GM23338 (cell line): ENCODE measurements around the gene NT5C2. TPM values are rescaled to one million over a fixed set of nuclear protein-coding genes. Genes with fewer than 3 reads are reported as not detected.

Experiments
- ATAC-seq: fragments of 200-7000 bp; cut with Tn5 transposase; 3 replicates; pipeline ENCODE4 v1.9.1; 2020
- DNase-seq: peaks from one replicate; pipeline ENCODE4 v3.0.0-alpha.2; 2015; ENCODE audit warnings: low spot score
- H2AFZ ChIP-seq: fragments of 200-600 bp; sonication (generic); 2 replicates; pipeline ENCODE4 v1.8.0; 2016; ENCODE audit warnings: antibody characterized with exemption, mild to moderate bottlenecking, moderate library complexity
- H3F3A ChIP-seq: fragments of 200-600 bp; sonication (generic); replicated peaks from 2 replicates; pipeline ENCODE4 v1.8.0; 2017; ENCODE audit warnings: antibody characterized with exemption, mixed run types, low read depth
- H3K27ac ChIP-seq: fragments of 200-600 bp; sonication (generic); 2 replicates; pipeline ENCODE4 v1.6.1; 2016; ENCODE audit warnings: low read depth
- H3K27me3 ChIP-seq: fragments of 200-600 bp; sonication (generic); 2 replicates; pipeline ENCODE4 v1.8.0; 2016; ENCODE audit warnings: mild to moderate bottlenecking, mixed run types, moderate library complexity; ENCODE audit not compliant: insufficient read depth
- H3K36me3 ChIP-seq: fragments of 200-600 bp; sonication (generic); 2 replicates; pipeline ENCODE4 v1.8.0; 2016; ENCODE audit warnings: mild to moderate bottlenecking; ENCODE audit not compliant: insufficient read depth
- H3K4me1 ChIP-seq: fragments of 200-600 bp; sonication (generic); 2 replicates; pipeline ENCODE4 v1.8.0; 2016; ENCODE audit warnings: mild to moderate bottlenecking, moderate library complexity; ENCODE audit not compliant: insufficient read depth
- H3K4me2 ChIP-seq: fragments of 200-600 bp; sonication (generic); 2 replicates; pipeline ENCODE4 v1.7.1; 2017; ENCODE audit warnings: mixed run types
- H3K4me3 ChIP-seq: fragments of 200-600 bp; sonication (generic); 2 replicates; pipeline ENCODE4 v1.6.1; 2016; ENCODE audit warnings: mixed run types
- H3K79me2 ChIP-seq: fragments of 200-600 bp; sonication (generic); replicated peaks from 2 replicates; pipeline ENCODE4 v1.8.0; 2017; ENCODE audit warnings: mild to moderate bottlenecking; ENCODE audit not compliant: insufficient read depth
- H3K9me2 ChIP-seq: fragments of 200-600 bp; sonication (generic); 2 replicates; pipeline ENCODE4 v1.8.0; 2017; ENCODE audit not compliant: insufficient read depth
- H4K20me1 ChIP-seq: fragments of 200-600 bp; sonication (generic); replicated peaks from 2 replicates; pipeline ENCODE4 v1.8.0; 2017; ENCODE audit warnings: mild to moderate bottlenecking; ENCODE audit not compliant: insufficient read depth
- H3K27ac Mint-ChIP-seq: 2 replicates; pipeline ENCODE4 v1.8.0; 2020; ENCODE audit warnings: inconsistent platforms, mild to moderate bottlenecking, moderate library complexity, mixed read lengths
- H3K27me3 Mint-ChIP-seq: 3 replicates; pipeline ENCODE4 v1.8.0; 2022; ENCODE audit warnings: low read depth, mild to moderate bottlenecking, moderate library complexity, mixed read lengths, inconsistent platforms; ENCODE audit not compliant: insufficient read depth, poor library complexity
- H3K36me3 Mint-ChIP-seq: 3 replicates; pipeline ENCODE4 v1.8.0; 2021; ENCODE audit warnings: low read depth, mild to moderate bottlenecking, inconsistent platforms, moderate library complexity, mixed read lengths
- H3K4me1 Mint-ChIP-seq: 3 replicates; pipeline ENCODE4 v1.8.0; 2020; ENCODE audit warnings: mild to moderate bottlenecking, inconsistent platforms, mixed read lengths
- H3K4me3 Mint-ChIP-seq: 3 replicates; pipeline ENCODE4 v1.8.0; 2021; ENCODE audit warnings: moderate library complexity, mild to moderate bottlenecking, inconsistent platforms, mixed read lengths
- H3K9me3 Mint-ChIP-seq: 3 replicates; pipeline ENCODE4 v1.8.0; 2020; ENCODE audit warnings: moderate library complexity, mild to moderate bottlenecking, inconsistent platforms, mixed read lengths
- EZH2 ChIP-seq: fragments of 200-600 bp; sonication (generic); IDR thresholded peaks from one replicate; pipeline ENCODE4 v1.8.0; 2017; ENCODE audit warnings: antibody characterized with exemption, mild to moderate bottlenecking, low read depth; ENCODE audit not compliant: unreplicated experiment
- EZH2phosphoT487 ChIP-seq: fragments of 200-600 bp; sonication (generic); IDR thresholded peaks from one replicate; pipeline ENCODE4 v1.8.1; 2018; ENCODE audit warnings: antibody characterized with exemption; ENCODE audit not compliant: unreplicated experiment
- NANOG ChIP-seq: IDR thresholded peaks from 2 replicates; pipeline ENCODE4 v1.6.1; 2016; ENCODE audit warnings: antibody characterized with exemption, borderline replicate concordance
- POLR2AphosphoS5 ChIP-seq: IDR thresholded peaks from 2 replicates; pipeline ENCODE4 v1.6.1; 2016; ENCODE audit warnings: antibody characterized with exemption, low read depth
- ZNF331 ChIP-seq: fragments of 250-450 bp; sonication (Bioruptor Pico); IDR thresholded peaks from 2 replicates; pipeline ENCODE4 v1.5.0; 2020; ENCODE audit warnings: low read depth, mild to moderate bottlenecking, moderate library complexity
- ZNF462 ChIP-seq: fragments of 250-450 bp; sonication (Bioruptor Pico); IDR thresholded peaks from 2 replicates; pipeline ENCODE4 v1.5.0; 2020; ENCODE audit warnings: mild to moderate bottlenecking, moderate library complexity
- polyA plus RNA-seq: library from polyadenylated mRNA; unstranded; fragments of >200 nt; fragmentation: Nextera tagmentation; extraction: Ambion mirVana; gene quantifications from 2 replicates; pipeline ENCODE4 v1.2.1, GENCODE V29; 2016
- total RNA-seq: library from RNA; depleted of rRNA; stranded (reverse); fragments of >200 nt; shearing (Covaris generic); gene quantifications from 2 replicates; pipeline ENCODE4 v1.2.3, GENCODE V29; 2014
- TF ChIP-seq, protein P1 (sequence below): IDR thresholded peaks from 2 replicates; pipeline ENCODE4 v1.6.1; 2016; ENCODE audit warnings: antibody characterized with exemption
- TF ChIP-seq, protein P2 (sequence below), 2 experiments: fragments of 200-600 bp in 1 of 2; sonication (generic) in 1 of 2; conservative IDR thresholded peaks; 2 replicates each; pipeline versions ENCODE4 v1.5.1 to v1.6.1; 2016 to 2017; ENCODE audit warnings: antibody characterized with exemption in 2 of 2, low read depth in 2 of 2, mild to moderate bottlenecking in 2 of 2, moderate library complexity in 1 of 2

The NT5C2 gene
- total and polyA plus RNA-seq, 2 experiments from 2014 or later, result 33.9 to 85.4 TPM

DNA sequence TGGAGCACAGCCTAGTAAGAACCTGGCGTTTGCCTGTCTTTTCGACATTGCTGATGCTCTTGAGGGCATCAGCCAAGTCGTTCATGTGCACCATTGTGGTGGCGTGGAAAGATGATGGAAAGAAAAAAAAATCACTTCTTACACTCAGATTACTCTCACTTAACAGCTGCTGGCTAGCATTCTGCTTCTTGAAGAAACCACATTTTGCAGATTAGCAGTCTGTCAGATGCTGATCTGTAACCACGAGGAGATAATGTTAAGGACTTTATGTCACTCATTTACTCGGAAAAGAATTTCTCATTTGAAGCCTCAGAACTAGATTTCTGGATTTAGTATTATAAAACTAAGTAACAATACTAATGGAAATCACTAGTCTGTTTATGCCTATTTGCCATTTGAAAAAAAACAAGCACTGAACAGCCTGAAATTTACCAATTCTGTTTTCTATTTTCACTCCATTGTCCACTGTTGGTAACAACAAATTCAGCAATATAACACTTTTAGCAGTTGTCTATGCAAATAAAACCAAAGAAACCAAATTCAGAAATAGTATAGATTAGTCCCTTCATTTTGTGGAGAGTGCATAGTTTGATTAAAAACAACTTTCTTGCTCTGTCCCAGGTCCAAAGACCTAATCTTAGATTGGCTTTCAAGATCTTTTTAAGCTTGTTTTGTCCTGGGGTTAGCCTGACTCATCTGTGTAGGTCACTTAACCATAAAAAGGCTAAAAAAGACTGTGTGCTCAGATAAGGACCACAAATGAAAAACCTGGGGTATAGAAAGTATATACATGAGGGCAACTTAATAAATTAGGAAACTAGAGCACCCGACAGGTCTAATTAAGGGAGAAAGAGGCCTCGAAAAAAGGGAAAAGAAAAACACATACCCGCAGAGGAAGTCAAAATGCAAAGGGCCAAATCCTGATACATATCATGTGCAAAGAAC lies 67.5 kb downstream of the NT5C2 start:
- Histone ChIP-seq H3F3A (no peaks in the 10 kb centered on the region), H3K4me2 (no peak overlapping the region), H4K20me1 (peaks cover 14% of the 10 kb centered on the region), H3K27ac (no peak overlapping the region), H3K27me3 (no peaks in the 10 kb centered on the region), H2AFZ (no peak overlapping the region), H3K79me2 (no peaks in the 10 kb centered on the region), H3K36me3 (no peaks in the 10 kb centered on the region; the same call in 1 of the 2 replicates), H3K9me2 (no peaks in the 10 kb centered on the region), H3K4me1 (0 out of 2 replicates have a peak, but pooled peaks cover 3% of the 10 kb centered on the region), H3K4me3 (no peak overlapping the region)
- Mint-ChIP-seq H3K9me3 (peaks cover 11% of the 10 kb centered on the region), H3K27me3 (peaks cover 1% of the 10 kb centered on the region), H3K4me1 (peaks cover 6% of the 10 kb centered on the region; the same call in 2 of the 3 replicates), H3K4me3 (no peak overlapping the region), H3K27ac (no peak overlapping the region), H3K36me3 (peaks cover 18% of the 10 kb centered on the region)
- TF ChIP-seq NANOG (no peak), POLR2AphosphoS5 (no peak), EZH2 (no peak)
- TF ChIP-seq, protein P1, sequence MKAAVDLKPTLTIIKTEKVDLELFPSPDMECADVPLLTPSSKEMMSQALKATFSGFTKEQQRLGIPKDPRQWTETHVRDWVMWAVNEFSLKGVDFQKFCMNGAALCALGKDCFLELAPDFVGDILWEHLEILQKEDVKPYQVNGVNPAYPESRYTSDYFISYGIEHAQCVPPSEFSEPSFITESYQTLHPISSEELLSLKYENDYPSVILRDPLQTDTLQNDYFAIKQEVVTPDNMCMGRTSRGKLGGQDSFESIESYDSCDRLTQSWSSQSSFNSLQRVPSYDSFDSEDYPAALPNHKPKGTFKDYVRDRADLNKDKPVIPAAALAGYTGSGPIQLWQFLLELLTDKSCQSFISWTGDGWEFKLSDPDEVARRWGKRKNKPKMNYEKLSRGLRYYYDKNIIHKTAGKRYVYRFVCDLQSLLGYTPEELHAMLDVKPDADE, result no peak
- DNase-seq (no peak), ATAC-seq (no peak)

GRCh38 chr10:103124420-103125096 lies 68.5 kb downstream of the NT5C2 start:
- Histone ChIP-seq H3K79me2 (0 out of 2 replicates have a peak, but pooled peaks cover 5% of the 10 kb centered on the region), H3K27me3 (no peaks in the 10 kb centered on the region), H3K9me2 (no peaks in the 10 kb centered on the region), H3K27ac (no peak overlapping the region; the same call in 1 of the 2 replicates), H3K36me3 (no peaks in the 10 kb centered on the region; the same call in 1 of the 2 replicates), H4K20me1 (peaks cover 14% of the 10 kb centered on the region), H3K4me1 (0 out of 2 replicates have a peak, but pooled peaks cover 9% of the 10 kb centered on the region), H3K4me2 (no peak overlapping the region), H2AFZ (no peak overlapping the region), H3K4me3 (no peak overlapping the region), H3F3A (no peaks in the 10 kb centered on the region)
- ATAC-seq (no peak), DNase-seq (no peak)
- H3K9me3 Mint-ChIP-seq, result peaks cover 9% of the 10 kb centered on the region
- peaks cover 13% of the 10 kb centered on the region for H3K36me3 Mint-ChIP-seq
- no peak overlapping the region for H3K4me3 Mint-ChIP-seq
- H3K4me1 Mint-ChIP-seq, result peaks cover 6% of the 10 kb centered on the region; the same call in 2 of the 3 replicates
- no peak overlapping the region for H3K27ac Mint-ChIP-seq
- peaks cover 1% of the 10 kb centered on the region for H3K27me3 Mint-ChIP-seq
- TF ChIP-seq ZNF462 (CRISPR knock-in tag) (no peak), ZNF331 (CRISPR knock-in tag) (no peak), NANOG (no peak), EZH2phosphoT487 (no peak)
- TF ChIP-seq, protein P2, sequence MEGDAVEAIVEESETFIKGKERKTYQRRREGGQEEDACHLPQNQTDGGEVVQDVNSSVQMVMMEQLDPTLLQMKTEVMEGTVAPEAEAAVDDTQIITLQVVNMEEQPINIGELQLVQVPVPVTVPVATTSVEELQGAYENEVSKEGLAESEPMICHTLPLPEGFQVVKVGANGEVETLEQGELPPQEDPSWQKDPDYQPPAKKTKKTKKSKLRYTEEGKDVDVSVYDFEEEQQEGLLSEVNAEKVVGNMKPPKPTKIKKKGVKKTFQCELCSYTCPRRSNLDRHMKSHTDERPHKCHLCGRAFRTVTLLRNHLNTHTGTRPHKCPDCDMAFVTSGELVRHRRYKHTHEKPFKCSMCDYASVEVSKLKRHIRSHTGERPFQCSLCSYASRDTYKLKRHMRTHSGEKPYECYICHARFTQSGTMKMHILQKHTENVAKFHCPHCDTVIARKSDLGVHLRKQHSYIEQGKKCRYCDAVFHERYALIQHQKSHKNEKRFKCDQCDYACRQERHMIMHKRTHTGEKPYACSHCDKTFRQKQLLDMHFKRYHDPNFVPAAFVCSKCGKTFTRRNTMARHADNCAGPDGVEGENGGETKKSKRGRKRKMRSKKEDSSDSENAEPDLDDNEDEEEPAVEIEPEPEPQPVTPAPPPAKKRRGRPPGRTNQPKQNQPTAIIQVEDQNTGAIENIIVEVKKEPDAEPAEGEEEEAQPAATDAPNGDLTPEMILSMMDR (conservative IDR thresholded peaks at IDR 0.05; ENCODE audit: low read depth in 2 of 2), result no peak
